K562 (cell line): Measurements from ENCODE around the gene GRIA4. TPM values are rescaled to one million over a fixed set of nuclear protein-coding genes. Genes with fewer than 3 reads are reported as not detected.

Experiments
- ATAC-seq: fragments of 200-7000 bp; cut with Tn5 transposase; 3 replicates; pipeline ENCODE4 v1.9.1; 2020; ENCODE audit warnings: moderate library complexity
- BruUV-seq: library from RNA; stranded (reverse); fragments of 400-500 nt; replicated peaks from 2 replicates; lab custom pipeline; 2021; lab: Mats Ljungman, UMichigan
- CTCF ChIA-PET: fragments of 300-600 bp; formaldehyde crosslinking; extraction: SDS; loops from one replicate; lab custom pipeline; 2021; ENCODE audit warnings: low intra/inter-chr PET ratio; lab: Yijun Ruan, JAX
- POLR2A ChIA-PET: fragments of 300-600, 350-650 bp; sonication (Branson Sonifier 250); formaldehyde crosslinking; extraction: SDS; loops from one replicate; lab custom pipeline; 2021; ENCODE audit warnings: antibody characterized with exemption, inconsistent platforms; lab: Yijun Ruan, JAX
- DNase-seq, 4 experiments: peaks; one replicate each; pipeline versions ENCODE4 v3.0.0 to v3.0.0-alpha.2; 2011 to 2018; ENCODE audit warnings: low spot score in 3 of 4, mixed read lengths in 3 of 4; ENCODE audit errors: extremely low read depth in 1 of 4
- FAIRE-seq: peaks from 2 replicates; lab custom pipeline; 2011; peaks lifted over from hg19 to GRCh38; lab: Jason Lieb, UNC
- H2AFZ ChIP-seq: 2 replicates; pipeline ENCODE4 v1.6.0; 2011; ENCODE audit warnings: low read depth, low read length, control low read depth, inconsistent platforms
- H3K27ac ChIP-seq: fragments of 200-600 bp; 3 replicates; pipeline ENCODE4 v1.8.0; 2011; ENCODE audit warnings: low read depth, mild to moderate bottlenecking, control low read depth, inconsistent platforms, low read length, moderate library complexity, mixed read lengths; ENCODE audit errors: extremely low read depth
- H3K27me3 ChIP-seq, 2 experiments: fragments of 300-600 bp in 1 of 2; 2 replicates in 1 of 2; 3 replicates in 1 of 2; pipeline versions ENCODE4 v1.6.0 to v1.8.0; 2011; ENCODE audit warnings: inconsistent platforms in 2 of 2, low read length in 2 of 2, mild to moderate bottlenecking in 1 of 2, mixed read lengths in 1 of 2, moderate library complexity in 1 of 2; ENCODE audit not compliant: control insufficient read depth in 2 of 2, insufficient read depth in 2 of 2
- H3K36me3 ChIP-seq: fragments of 300-600 bp; 3 replicates; pipeline ENCODE4 v1.8.0; 2011; ENCODE audit warnings: mild to moderate bottlenecking, low read length, inconsistent platforms; ENCODE audit not compliant: control insufficient read depth, insufficient read depth
- H3K4me1 ChIP-seq, 2 experiments: fragments of 200-600 bp in 1 of 2; replicated peaks in 1 of 2; 2 replicates in 1 of 2; 3 replicates in 1 of 2; pipeline versions ENCODE4 v1.5.1 to v1.8.0; 2011; ENCODE audit warnings: inconsistent platforms in 2 of 2, low read length in 2 of 2, mild to moderate bottlenecking in 1 of 2, mixed read lengths in 1 of 2, moderate library complexity in 1 of 2; ENCODE audit not compliant: control insufficient read depth in 2 of 2, insufficient read depth in 2 of 2
- H3K4me2 ChIP-seq: 2 replicates; pipeline ENCODE4 v1.6.1; 2011; ENCODE audit warnings: low read length, control low read depth, inconsistent platforms, mixed read lengths; ENCODE audit not compliant: insufficient read depth
- H3K4me3 ChIP-seq: fragments of 200-600 bp; sonication (generic), shearing (Covaris generic); 2 replicates; pipeline ENCODE4 v1.5.1; 2016; ENCODE audit warnings: control low read depth, inconsistent platforms
- H3K79me2 ChIP-seq: fragments of 200-600 bp; 3 replicates; pipeline ENCODE4 v1.8.0; 2011; ENCODE audit warnings: low read length, inconsistent platforms; ENCODE audit not compliant: control insufficient read depth, insufficient read depth
- H3K9ac ChIP-seq, 2 experiments: 2 replicates each; pipeline versions ENCODE4 v1.6.0 to v1.6.1; 2011; ENCODE audit warnings: low read depth in 2 of 2, low read length in 2 of 2, control low read depth in 1 of 2, inconsistent platforms in 1 of 2, mild to moderate bottlenecking in 1 of 2, mixed read lengths in 1 of 2; ENCODE audit not compliant: insufficient read depth in 1 of 2
- H3K9me1 ChIP-seq: one replicate; pipeline ENCODE4 v1.6.0; 2011; ENCODE audit warnings: inconsistent platforms, mild to moderate bottlenecking, low read length, moderate library complexity; ENCODE audit not compliant: control insufficient read depth, insufficient read depth
- H3K9me3 ChIP-seq: replicated peaks from 2 replicates; pipeline ENCODE4 v1.5.1; 2011; ENCODE audit warnings: low read depth, low read length, inconsistent platforms; ENCODE audit not compliant: control insufficient read depth, insufficient read depth
- H4K20me1 ChIP-seq: replicated peaks from 2 replicates; pipeline ENCODE4 v1.6.1; 2011; ENCODE audit warnings: low read length, inconsistent platforms, mixed read lengths; ENCODE audit not compliant: control insufficient read depth, insufficient read depth
- ARID2 ChIP-seq: fragments of 450-650 bp; IDR thresholded peaks from 2 replicates; pipeline ENCODE4 v1.6.1; 2017; ENCODE audit warnings: antibody characterized with exemption, mild to moderate bottlenecking
- CHD1 ChIP-seq: fragments of 200-600 bp; sonication (generic); IDR thresholded peaks from one replicate; pipeline ENCODE4 v1.6.1; 2012; ENCODE audit warnings: mild to moderate bottlenecking, moderate library complexity, low read length, inconsistent platforms
- CHD4 ChIP-seq: fragments of 200-600 bp; sonication (generic); IDR thresholded peaks from 3 replicates; pipeline ENCODE4 v1.6.1; 2012; ENCODE audit warnings: low read depth, mild to moderate bottlenecking, mixed read lengths, low read length, inconsistent platforms; ENCODE audit not compliant: insufficient read depth, insufficient replicate concordance, poor library complexity, severe bottlenecking
- FOXK2 ChIP-seq, 2 experiments: fragments of 450-650 bp; IDR thresholded peaks in 1 of 2; conservative IDR thresholded peaks in 1 of 2; 2 replicates each; pipeline ENCODE4 v1.6.1; 2016; ENCODE audit warnings: low read depth in 2 of 2, mild to moderate bottlenecking in 1 of 2
- HDAC6 ChIP-seq: IDR thresholded peaks from 2 replicates; pipeline ENCODE4 v1.6.1; 2012; ENCODE audit warnings: low read depth, mild to moderate bottlenecking, control low read depth, inconsistent platforms, low read length, moderate library complexity
- KDM2B ChIP-seq: fragments of 250-450 bp; sonication (Bioruptor Pico); IDR thresholded peaks from 2 replicates; pipeline ENCODE4 v1.8.0; 2021; ENCODE audit warnings: mild to moderate bottlenecking, moderate library complexity
- MTF1 ChIP-seq: fragments of 250-450 bp; sonication (Bioruptor Pico); IDR thresholded peaks from 2 replicates; pipeline ENCODE4 v1.9.0; 2021; ENCODE audit warnings: moderate library complexity, mild to moderate bottlenecking, inconsistent platforms, borderline replicate concordance
- POLR2G ChIP-seq: fragments of 200-400 bp; formaldehyde crosslinking; IDR thresholded peaks from 2 replicates; pipeline ENCODE4 v1.6.1; 2017; ENCODE audit warnings: low read depth, mild to moderate bottlenecking, antibody characterized with exemption, low read length, moderate library complexity
- POLR3A ChIP-seq: IDR thresholded peaks from 2 replicates; pipeline ENCODE4 v1.6.1; 2011; ENCODE audit warnings: borderline replicate concordance, mild to moderate bottlenecking, moderate library complexity; ENCODE audit not compliant: insufficient read length, insufficient read depth; ENCODE audit errors: extremely low read depth
- SREBF1 ChIP-seq: fragments of 150-350 bp; IDR thresholded peaks from 2 replicates; pipeline ENCODE4 v1.6.1; 2014; ENCODE audit warnings: antibody characterized with exemption, low read depth, low read length, borderline replicate concordance
- ZKSCAN8 ChIP-seq: fragments of 200-800 bp; sonication (Bioruptor generic); IDR thresholded peaks from 2 replicates; pipeline ENCODE4 v1.6.1; 2016; ENCODE audit warnings: missing genetic modification characterization, missing compliant biosample characterization
- ZNF431 ChIP-seq: sonication (generic); formaldehyde crosslinking; IDR thresholded peaks from 2 replicates; pipeline ENCODE4 v1.8.0; 2022; ENCODE audit warnings: mild to moderate bottlenecking, missing genetic modification reagents
- ZNF76 ChIP-seq: fragments of 250-450 bp; sonication (Bioruptor Pico); IDR thresholded peaks from 2 replicates; pipeline ENCODE4 v1.4.0; 2020; ENCODE audit warnings: mild to moderate bottlenecking, moderate library complexity, borderline replicate concordance
- WGBS: fragments of 100-300 bp; shearing (Covaris generic); methylation state at CpG from one replicate; pipeline ENCODE4 v1.1.6; 2016; ENCODE audit warnings: low coverage, mixed read lengths; ENCODE audit not compliant: insufficient coverage; ENCODE audit errors: missing lambda C conversion rate; 5-methylcytosine and 5-hydroxymethylcytosine counted together
- in situ Hi-C: fragments of 300-500 bp; cut with MboI; formaldehyde crosslinking; loops from 4 replicates; pipeline ENCODE4 v1.15.0; 2018; ENCODE audit warnings: inconsistent platforms, mixed read lengths
- intact Hi-C: fragments of 100-400 bp; cut with micrococcal nuclease; formaldehyde crosslinking; loops from 2 replicates; pipeline ENCODE4 v1.14.2; 2022
- polyA plus RNA-seq, 8 experiments: library from polyadenylated mRNA; depleted of rRNA in 4 of 8; stranded (reverse) in 5 of 8; unstranded in 3 of 8; fragments of >200 nt; fragmentation: Nextera tagmentation in 2 of 8; fragmentation: Illumina TruSeq in 1 of 8; extraction: Ambion mirVana in 2 of 8; extraction: Trizol in 1 of 8; gene quantifications; 2 replicates each; pipeline versions ENCODE4 v1.2.1 to v1.2.3, GENCODE V29; 2011 to 2014; ENCODE audit warnings: inconsistent platforms in 1 of 8, missing spikeins in 1 of 8
- total RNA-seq, 7 experiments: library from RNA; depleted of rRNA in 6 of 7; stranded (reverse); fragments of >200 nt in 6 of 7; fragmentation: Illumina TruSeq in 2 of 7; extraction: Trizol in 2 of 7; gene quantifications; 2 replicates each; pipeline versions ENCODE4 v1.2.1 to v1.2.3, GENCODE V29; 2011 to 2021; ENCODE audit warnings: low replicate concordance in 1 of 7
- TF ChIP-seq, protein P1 (sequence below): sonication (generic); formaldehyde crosslinking; IDR thresholded peaks from 2 replicates; pipeline ENCODE4 v1.8.1; 2022; ENCODE audit warnings: missing genetic modification reagents
- TF ChIP-seq, protein P2 (sequence below): fragments of 200-400 bp; formaldehyde crosslinking; IDR thresholded peaks from 2 replicates; pipeline ENCODE4 v1.6.1; 2017; ENCODE audit warnings: mild to moderate bottlenecking, low read depth, low read length, moderate library complexity
- TF ChIP-seq, protein P3 (sequence below): fragments of 450-650 bp; formaldehyde crosslinking; IDR thresholded peaks from 2 replicates; pipeline ENCODE4 v1.4.0; 2022; ENCODE audit warnings: missing genetic modification characterization

The GRIA4 gene
- total and polyA plus RNA-seq, 9 of the 15 experiments (the other 6 are each of a cell fraction or from before 2014, with no cell fraction given): not detected

DNA sequence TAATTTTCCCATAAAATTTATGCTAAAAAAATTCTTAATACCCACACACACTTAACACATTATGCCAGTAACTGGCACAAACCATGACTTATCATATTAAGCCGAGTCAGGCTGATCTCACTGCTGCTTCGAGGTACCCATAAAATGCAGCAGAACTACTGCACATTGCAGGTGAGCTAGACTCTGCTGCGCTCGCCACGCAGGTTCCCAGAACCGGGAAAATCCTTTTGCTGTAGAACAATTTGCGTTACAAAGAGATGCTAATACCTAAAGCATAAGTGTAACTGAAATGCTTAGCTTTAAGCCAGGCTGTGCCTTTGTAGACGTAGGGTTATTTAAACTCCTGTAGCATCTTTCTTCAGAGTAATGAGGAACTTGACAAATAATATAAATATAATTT, 211.9 kb downstream of the GRIA4 start (continued):
- TF ChIP-seq ZKSCAN8 (CRISPR knock-in tag): no peak
- TF ChIP-seq ZNF431: no peak
- TF ChIP-seq CHD1: no peak
- TF ChIP-seq, protein P1, sequence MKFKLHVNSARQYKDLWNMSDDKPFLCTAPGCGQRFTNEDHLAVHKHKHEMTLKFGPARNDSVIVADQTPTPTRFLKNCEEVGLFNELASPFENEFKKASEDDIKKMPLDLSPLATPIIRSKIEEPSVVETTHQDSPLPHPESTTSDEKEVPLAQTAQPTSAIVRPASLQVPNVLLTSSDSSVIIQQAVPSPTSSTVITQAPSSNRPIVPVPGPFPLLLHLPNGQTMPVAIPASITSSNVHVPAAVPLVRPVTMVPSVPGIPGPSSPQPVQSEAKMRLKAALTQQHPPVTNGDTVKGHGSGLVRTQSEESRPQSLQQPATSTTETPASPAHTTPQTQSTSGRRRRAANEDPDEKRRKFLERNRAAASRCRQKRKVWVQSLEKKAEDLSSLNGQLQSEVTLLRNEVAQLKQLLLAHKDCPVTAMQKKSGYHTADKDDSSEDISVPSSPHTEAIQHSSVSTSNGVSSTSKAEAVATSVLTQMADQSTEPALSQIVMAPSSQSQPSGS: no peak
- TF ChIP-seq HDAC6: no peak
- no peak for TF ChIP-seq SREBF1

DNA sequence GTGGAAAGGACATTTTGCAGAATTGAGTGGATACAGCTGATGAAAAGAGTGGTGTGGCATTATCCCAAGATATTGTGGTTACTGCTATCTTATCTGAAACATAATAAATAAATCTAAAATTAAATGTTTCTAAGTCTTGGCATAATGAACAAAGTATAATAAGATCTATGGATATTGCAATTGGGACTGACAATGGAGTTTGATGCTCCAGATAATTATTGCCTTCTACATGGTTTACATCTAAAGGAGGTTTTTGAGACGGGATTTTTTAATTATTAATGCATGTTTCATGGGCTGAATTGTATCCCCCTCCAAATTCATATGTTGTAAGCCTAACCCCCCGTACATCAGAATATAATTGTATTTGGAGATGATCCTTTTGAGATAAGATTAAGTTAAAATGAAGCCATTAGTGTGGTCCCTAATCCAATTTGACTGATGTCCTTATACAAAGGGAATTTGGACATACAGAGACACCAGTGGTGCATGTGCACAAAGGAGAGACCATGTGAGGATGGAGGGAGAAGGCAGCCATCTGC, 213.7 kb downstream of the GRIA4 start:
- H3K27me3 ChIP-seq: no peaks in the 10 kb centered on the region
- ChIA-PET CTCF (no interaction called here), POLR2A (no interaction called here)
- H3K4me1 ChIP-seq: no peaks in the 10 kb centered on the region
- DNase-seq (no peak), ATAC-seq (no peak), FAIRE-seq (no peak)
- BruUV-seq: no TSS peak
- intact Hi-C loops: no loop called here
- no peak overlapping the region for H3K4me3 ChIP-seq
- H3K9ac ChIP-seq: no peak overlapping the region
- in situ Hi-C loops: no loop called here
- H2AFZ ChIP-seq: no peak overlapping the region
- H3K4me2 ChIP-seq: no peak overlapping the region
- H3K9me3 ChIP-seq: no peaks in the 10 kb centered on the region
- H4K20me1 ChIP-seq: no peaks in the 10 kb centered on the region
- no peaks in the 10 kb centered on the region for H3K9me1 ChIP-seq
- 0% methylated on average over 2 of the region's 2 CpGs for WGBS
- no peaks in the 10 kb centered on the region for H3K79me2 ChIP-seq
- no peak overlapping the region for H3K27ac ChIP-seq
- no peaks in the 10 kb centered on the region for H3K36me3 ChIP-seq
- TF ChIP-seq POLR3A (no peak), ARID2 (no peak), KDM2B (no peak), CHD4 (no peak), MTF1 (CRISPR knock-in tag) (no peak), POLR2G (no peak), ZNF76 (no peak), FOXK2 (conservative IDR thresholded peaks at IDR 0.05 in 1 of 2, IDR thresholded peaks at IDR 0.05 in 1 of 2; ENCODE audit: low read depth in 2 of 2) (no peak)
- TF ChIP-seq, protein P2, sequence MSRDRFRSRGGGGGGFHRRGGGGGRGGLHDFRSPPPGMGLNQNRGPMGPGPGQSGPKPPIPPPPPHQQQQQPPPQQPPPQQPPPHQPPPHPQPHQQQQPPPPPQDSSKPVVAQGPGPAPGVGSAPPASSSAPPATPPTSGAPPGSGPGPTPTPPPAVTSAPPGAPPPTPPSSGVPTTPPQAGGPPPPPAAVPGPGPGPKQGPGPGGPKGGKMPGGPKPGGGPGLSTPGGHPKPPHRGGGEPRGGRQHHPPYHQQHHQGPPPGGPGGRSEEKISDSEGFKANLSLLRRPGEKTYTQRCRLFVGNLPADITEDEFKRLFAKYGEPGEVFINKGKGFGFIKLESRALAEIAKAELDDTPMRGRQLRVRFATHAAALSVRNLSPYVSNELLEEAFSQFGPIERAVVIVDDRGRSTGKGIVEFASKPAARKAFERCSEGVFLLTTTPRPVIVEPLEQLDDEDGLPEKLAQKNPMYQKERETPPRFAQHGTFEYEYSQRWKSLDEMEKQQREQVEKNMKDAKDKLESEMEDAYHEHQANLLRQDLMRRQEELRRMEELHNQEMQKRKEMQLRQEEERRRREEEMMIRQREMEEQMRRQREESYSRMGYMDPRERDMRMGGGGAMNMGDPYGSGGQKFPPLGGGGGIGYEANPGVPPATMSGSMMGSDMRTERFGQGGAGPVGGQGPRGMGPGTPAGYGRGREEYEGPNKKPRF: no peak
- TF ChIP-seq, protein P3, sequence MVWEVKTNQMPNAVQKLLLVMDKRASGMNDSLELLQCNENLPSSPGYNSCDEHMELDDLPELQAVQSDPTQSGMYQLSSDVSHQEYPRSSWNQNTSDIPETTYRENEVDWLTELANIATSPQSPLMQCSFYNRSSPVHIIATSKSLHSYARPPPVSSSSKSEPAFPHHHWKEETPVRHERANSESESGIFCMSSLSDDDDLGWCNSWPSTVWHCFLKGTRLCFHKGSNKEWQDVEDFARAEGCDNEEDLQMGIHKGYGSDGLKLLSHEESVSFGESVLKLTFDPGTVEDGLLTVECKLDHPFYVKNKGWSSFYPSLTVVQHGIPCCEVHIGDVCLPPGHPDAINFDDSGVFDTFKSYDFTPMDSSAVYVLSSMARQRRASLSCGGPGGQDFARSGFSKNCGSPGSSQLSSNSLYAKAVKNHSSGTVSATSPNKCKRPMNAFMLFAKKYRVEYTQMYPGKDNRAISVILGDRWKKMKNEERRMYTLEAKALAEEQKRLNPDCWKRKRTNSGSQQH (CRISPR knock-in tag): no peak
